Fibroblast of peridontal ligament (primary cell): ENCODE data around the gene FBXO7.

Experiments used
- DNase-seq: peaks from one replicate; pipeline ENCODE4 v3.0.0-alpha.2; 2010; ENCODE audit errors: extremely low read depth

Gene FBXO7

GRCh38 chr22:32531931-32532819 lies 57.6 kb downstream of the FBXO7 start:
- peak; percentile 83 for DNase-seq

- no peak for DNase-seq
Measured at GRCh38 chr22:32532820-32533128, 58.2 kb downstream of the FBXO7 start.

- DNase-seq, result peak; percentile 41
Measured at GRCh38 chr22:32533265-32534111, 58.9 kb downstream of the FBXO7 start.

- DNase-seq, result no peak
Measured at GRCh38 chr22:32534252-32535235, 59.9 kb downstream of the FBXO7 start.

- no peak for DNase-seq
Measured at GRCh38 chr22:32535531-32536190, 61.0 kb downstream of the FBXO7 start.

GRCh38 chr22:32536352-32536751 lies 61.7 kb downstream of the FBXO7 start:
- DNase-seq, result no peak

- no peak for DNase-seq
Measured at GRCh38 chr22:32538521-32538920, 63.9 kb downstream of the FBXO7 start.

GRCh38 chr22:32539631-32540421 lies 65.2 kb downstream of the FBXO7 start:
- DNase-seq, result no peak

- no peak for DNase-seq
Measured at GRCh38 chr22:32541481-32541880, 66.9 kb downstream of the FBXO7 start.

GRCh38 chr22:32542066-32542676 lies 67.6 kb downstream of the FBXO7 start:
- no peak for DNase-seq

GRCh38 chr22:32542677-32543357 lies 68.2 kb downstream of the FBXO7 start:
- no peak for DNase-seq

GRCh38 chr22:32544953-32545558 lies 70.4 kb downstream of the FBXO7 start:
- peak; percentile 67 for DNase-seq

GRCh38 chr22:32545801-32546200 lies 71.2 kb downstream of the FBXO7 start:
- DNase-seq, result no peak

GRCh38 chr22:32546496-32546895 lies 71.9 kb downstream of the FBXO7 start:
- DNase-seq, result no peak

- no peak for DNase-seq
Measured at GRCh38 chr22:32546935-32547334, 72.3 kb downstream of the FBXO7 start.

- no peak for DNase-seq
Measured at GRCh38 chr22:32548039-32548438, 73.4 kb downstream of the FBXO7 start.
